ENCODE measurements around the gene APOC3. TPM values are rescaled to one million over a fixed set of nuclear protein-coding genes. Genes with fewer than 3 reads are reported as not detected.

APOC3 gene
- total RNA-seq, 2 donors from 2014 or later = 7.3 TPM; not detected in 1

DNA sequence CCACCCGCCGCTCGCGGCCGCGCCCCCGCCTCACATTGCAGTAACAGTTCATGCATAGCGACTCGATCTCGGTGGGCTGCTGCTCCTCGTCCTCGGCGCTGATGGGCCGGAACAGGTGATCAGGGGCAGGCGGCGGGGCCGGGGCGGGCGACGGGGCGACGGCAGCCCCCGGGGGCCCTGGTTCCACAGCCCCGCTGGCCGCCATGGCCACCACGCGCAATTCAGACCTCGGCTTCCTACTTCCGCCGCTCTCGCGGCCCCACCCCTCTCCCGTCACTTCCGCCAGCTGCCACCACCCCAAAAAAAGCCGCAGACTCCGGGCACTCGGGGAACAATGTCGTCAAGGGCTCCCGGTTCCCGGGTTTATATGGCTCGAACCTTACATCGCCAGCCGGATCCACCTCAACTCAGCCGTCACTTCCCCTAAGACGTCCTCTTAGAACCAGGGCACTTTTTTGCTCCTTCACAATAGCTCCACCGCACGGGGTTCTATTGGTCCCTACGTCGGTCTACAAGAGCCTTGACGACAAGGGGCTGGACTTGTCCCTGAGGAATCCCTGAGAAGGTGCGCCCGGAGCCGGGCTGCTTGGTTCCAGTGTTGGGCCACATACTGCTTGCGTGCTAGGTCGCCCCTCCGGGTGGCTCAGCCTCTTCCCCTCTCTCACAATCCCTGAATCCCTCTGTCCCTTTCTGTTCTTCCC is 41.8 kb upstream of the APOC3 start, which contains the start of gene ZPR1:
ZPR1 (minus strand) TSS at position 238 of the 701 bp plus-strand sequence; CDS start at position 205, 33 bp downstream.
- Histone ChIP-seq H3K4me1 (peaks cover 45% of the 10 kb centered on the region), H3K36me3 (replicated peaks in 1 of 2; ENCODE audit: insufficient read depth in 1 of 2, low read depth in 2 of 2) (peaks cover 0 to 13% of the 10 kb centered on the region in 2 donors), H3K27ac (peak within 1 kb of the TSS; percentile 59 to 86 (median 76)), H3K9me3 (no peaks in the 10 kb centered on the region), H3K4me3 (peak within 1 kb of the TSS; percentile 99), H3K27me3 (no peaks in the 10 kb centered on the region)
- DNase-seq (peak; percentile 80 to 83 (median 82)), ATAC-seq (peak; percentile 86)
- intact Hi-C loops (cut with DNase I) = no loop called here
- TF ChIP-seq, protein P1, sequence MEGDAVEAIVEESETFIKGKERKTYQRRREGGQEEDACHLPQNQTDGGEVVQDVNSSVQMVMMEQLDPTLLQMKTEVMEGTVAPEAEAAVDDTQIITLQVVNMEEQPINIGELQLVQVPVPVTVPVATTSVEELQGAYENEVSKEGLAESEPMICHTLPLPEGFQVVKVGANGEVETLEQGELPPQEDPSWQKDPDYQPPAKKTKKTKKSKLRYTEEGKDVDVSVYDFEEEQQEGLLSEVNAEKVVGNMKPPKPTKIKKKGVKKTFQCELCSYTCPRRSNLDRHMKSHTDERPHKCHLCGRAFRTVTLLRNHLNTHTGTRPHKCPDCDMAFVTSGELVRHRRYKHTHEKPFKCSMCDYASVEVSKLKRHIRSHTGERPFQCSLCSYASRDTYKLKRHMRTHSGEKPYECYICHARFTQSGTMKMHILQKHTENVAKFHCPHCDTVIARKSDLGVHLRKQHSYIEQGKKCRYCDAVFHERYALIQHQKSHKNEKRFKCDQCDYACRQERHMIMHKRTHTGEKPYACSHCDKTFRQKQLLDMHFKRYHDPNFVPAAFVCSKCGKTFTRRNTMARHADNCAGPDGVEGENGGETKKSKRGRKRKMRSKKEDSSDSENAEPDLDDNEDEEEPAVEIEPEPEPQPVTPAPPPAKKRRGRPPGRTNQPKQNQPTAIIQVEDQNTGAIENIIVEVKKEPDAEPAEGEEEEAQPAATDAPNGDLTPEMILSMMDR (IDR thresholded peaks at IDR 0.05) = no peak
- TF ChIP-seq POLR2A (IDR thresholded peaks at IDR 0.05) = peak; percentile 45 to 81 (median 77)
- 1% methylated on average over 17 to 56 of the region's 56 CpGs for WGBS, 2 donors

DNA sequence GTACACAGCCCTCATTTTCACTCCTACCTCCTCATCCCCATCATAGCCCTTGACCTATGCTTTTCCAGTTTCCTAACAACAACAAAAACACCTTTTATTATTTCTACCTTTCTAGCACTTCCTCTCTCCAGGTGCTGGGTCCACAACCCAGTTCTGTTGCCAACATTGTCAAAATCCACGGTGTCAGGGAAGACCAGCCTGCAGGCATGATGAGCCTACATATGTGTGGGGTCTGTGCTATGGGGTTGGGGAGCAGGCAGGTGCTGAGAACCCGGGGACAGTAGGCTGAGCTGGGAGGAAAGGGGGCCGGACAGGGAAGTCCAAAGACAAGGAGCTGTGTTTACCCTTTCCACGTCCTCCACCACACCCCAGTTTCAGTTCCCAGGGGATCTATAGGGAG is 41.2 kb upstream of the APOC3 start:
- peaks cover 48% of the 10 kb centered on the region for H3K4me1 ChIP-seq
- ATAC-seq (no peak), DNase-seq (no peak)
- 48 to 53% methylated on average over 4 of the region's 4 CpGs for WGBS, 2 donors
- TF ChIP-seq, protein P1 (IDR thresholded peaks at IDR 0.05) = no peak
- TF ChIP-seq POLR2A (IDR thresholded peaks at IDR 0.05) = no peak
- H3K27ac ChIP-seq = peak overlapping the region; percentile 59 to 86 (median 76)
- no peak overlapping the region for H3K4me3 ChIP-seq
- no peaks in the 10 kb centered on the region for H3K27me3 ChIP-seq
- intact Hi-C loops (cut with DNase I) = no loop called here
- H3K36me3 ChIP-seq (replicated peaks in 1 of 2; ENCODE audit: insufficient read depth in 1 of 2, low read depth in 2 of 2) = peaks cover 0 to 13% of the 10 kb centered on the region in 2 donors
- H3K9me3 ChIP-seq = no peaks in the 10 kb centered on the region

DNA sequence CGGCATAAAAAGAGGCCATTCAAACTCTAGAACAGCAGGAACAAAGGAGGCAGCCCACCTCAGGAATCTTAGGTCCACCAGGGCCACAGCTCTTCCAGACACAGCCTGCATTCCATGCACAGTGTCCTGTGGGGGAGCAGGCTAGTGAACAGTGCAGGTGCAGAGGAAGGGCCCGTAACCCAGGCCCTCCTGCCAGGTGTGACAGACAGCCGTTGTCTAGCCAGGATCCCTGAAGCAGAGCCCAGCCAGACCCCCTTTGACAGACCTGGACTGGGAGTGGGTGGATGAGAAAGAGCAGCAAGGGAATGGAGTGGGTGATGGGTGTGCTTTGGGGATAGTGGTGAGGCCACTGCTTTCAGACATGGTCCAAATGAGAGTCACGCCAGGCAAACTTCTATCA is 40.7 kb upstream of the APOC3 start:
- ATAC-seq = no peak
- Histone ChIP-seq H3K27me3 (no peaks in the 10 kb centered on the region), H3K36me3 (replicated peaks in 1 of 2; ENCODE audit: insufficient read depth in 1 of 2, low read depth in 2 of 2) (peaks cover 0 to 13% of the 10 kb centered on the region in 2 donors), H3K27ac (no peak overlapping the region), H3K4me1 (peaks cover 48% of the 10 kb centered on the region), H3K9me3 (no peaks in the 10 kb centered on the region), H3K4me3 (no peak overlapping the region)
- intact Hi-C loops (cut with DNase I) = no loop called here
- DNase-seq = no peak
- TF ChIP-seq, protein P1 (IDR thresholded peaks at IDR 0.05) = no peak
- no peak for TF ChIP-seq POLR2A (IDR thresholded peaks at IDR 0.05)
- WGBS, 2 donors = 70 to 73% methylated on average over 4 of the region's 4 CpGs

DNA sequence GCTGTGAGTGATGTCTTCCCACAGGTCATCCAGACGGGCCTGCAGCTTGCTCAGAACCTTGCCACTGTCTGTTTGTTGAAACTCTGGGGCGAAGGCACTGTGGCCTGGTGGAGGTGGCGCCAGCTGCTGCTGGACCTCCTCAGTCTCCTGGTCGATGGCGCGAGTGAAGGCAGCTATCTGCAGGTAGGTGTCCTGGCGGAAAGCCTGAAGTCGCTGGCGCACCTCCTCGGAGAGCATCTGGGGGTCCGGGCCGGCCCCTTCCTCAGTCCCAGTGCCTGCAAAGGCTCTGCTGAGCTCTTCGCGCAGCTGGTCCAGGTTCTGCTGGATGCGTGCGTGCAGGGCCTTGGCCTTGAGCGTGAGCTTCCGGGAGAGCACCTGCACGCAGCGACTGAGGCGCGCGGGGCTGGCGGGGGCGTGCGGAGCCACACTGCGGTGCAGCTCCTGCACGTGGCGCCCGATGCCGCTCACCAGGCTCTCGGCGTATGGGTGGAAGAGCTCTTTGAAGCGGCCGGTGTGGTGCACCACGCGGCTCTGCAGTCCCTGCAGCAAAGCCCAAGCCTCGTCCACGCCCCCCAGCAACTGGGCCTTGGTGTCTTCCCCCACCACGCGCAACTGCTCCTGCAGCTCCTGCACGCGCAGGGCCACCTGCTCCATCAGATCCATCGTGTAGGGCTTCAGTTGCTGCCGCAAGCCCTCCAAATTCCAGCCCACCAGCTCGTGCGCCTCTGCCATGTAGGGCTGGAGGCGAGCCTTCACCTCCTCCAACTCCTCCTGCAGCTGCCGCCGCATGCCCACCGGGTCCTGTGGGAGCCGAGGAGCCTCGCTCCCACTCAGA is 39.3 kb upstream of the APOC3 start:
- Histone ChIP-seq H3K27ac (no peak overlapping the region), H3K4me1 (peaks cover 48% of the 10 kb centered on the region), H3K27me3 (no peaks in the 10 kb centered on the region), H3K9me3 (no peaks in the 10 kb centered on the region), H3K36me3 (replicated peaks in 1 of 2; ENCODE audit: insufficient read depth in 1 of 2, low read depth in 2 of 2) (peaks cover 0 to 3% of the 10 kb centered on the region in 2 donors), H3K4me3 (no peak overlapping the region)
- ATAC-seq (no peak), DNase-seq (no peak)
- intact Hi-C loops (cut with DNase I) = loop anchor here (5.0 to 10.0 kb wide), 2 partner anchors 47 to 314 kb away; partner anchors contain the start of gene APOA1
- no peak for TF ChIP-seq POLR2A (IDR thresholded peaks at IDR 0.05)
- TF ChIP-seq, protein P1 (IDR thresholded peaks at IDR 0.05) = no peak
- WGBS, 2 donors = 64 to 74% methylated on average over 19 to 43 of the region's 53 CpGs

Measured in body of pancreas (tissue), 4 donors.